HG03558 (cell line): ENCODE results near the gene TCTN2.

ENCODE experiments used
- ATAC-seq: cut with Tn5 transposase; IDR thresholded peaks from one replicate; pipeline ENCODE4 v1.9.1; 2021; ENCODE audit warnings: moderate number of reproducible peaks; ENCODE audit not compliant: unreplicated experiment; ENCODE audit errors: extremely low read depth

Gene TCTN2

GRCh38 chr12:123670882-123671728, at the start of gene TCTN2:
Gene TCTN2, plus strand, starts transcription at chr12:123671113. Its CDS starts 128 bp downstream, at chr12:123671241.
- peak; percentile 84 for ATAC-seq

- ATAC-seq: no peak
Measured at GRCh38 chr12:123621619-123622530, 49.0 kb upstream of the TCTN2 start.

DNA sequence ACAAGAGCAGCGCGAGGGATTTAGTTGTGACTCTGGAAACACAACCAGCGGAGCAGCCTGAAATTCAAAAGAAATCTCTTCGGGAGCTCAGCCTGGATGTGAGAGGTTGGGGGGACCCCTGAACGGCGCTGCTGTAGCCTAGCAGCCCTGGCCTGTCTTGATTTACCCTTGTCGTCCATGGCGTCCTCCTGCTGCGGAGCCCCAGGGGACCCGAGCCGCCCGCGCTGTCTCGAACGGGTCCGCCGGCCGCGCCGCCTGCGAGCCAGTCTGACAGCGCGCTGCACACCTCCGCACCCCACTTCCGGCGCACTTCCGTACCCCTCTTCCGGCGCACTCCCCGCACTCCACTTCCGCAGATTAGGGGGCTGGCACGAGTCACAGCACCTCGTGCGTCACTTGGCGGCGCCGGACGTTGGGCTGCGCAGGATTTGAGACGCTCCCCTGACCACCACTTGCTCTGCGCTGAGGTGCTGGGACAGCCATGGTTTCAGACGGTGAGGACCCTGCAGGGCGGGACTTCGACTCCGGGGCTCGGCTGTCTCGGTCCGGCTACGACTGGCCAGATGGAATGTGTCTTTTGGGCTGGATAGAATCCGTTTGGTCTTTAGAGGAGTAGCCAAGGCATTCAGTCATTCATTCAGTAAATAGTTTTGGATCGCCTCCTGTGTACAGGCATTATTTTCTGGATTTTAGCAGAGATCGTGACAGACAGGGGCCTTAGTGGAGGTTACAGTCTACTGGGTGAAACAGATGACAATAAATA, 37.4 kb upstream of the TCTN2 start, which contains the start of the genes EIF2B1 and GTF2H3:
Gene EIF2B1, minus strand, starts transcription at position 308 of the 763 bp plus-strand sequence. Its CDS starts 129 bp downstream, at position 179.
Gene GTF2H3, plus strand, starts transcription at position 451 of the 763 bp plus-strand sequence. Its CDS starts 31 bp downstream, at position 482.
- ATAC-seq: peak; percentile 88

GRCh38 chr12:123634142-123634561, 36.8 kb upstream of the TCTN2 start:
- ATAC-seq: no peak

- ATAC-seq: no peak
Measured at GRCh38 chr12:123643911-123644310, 27.0 kb upstream of the TCTN2 start.

DNA sequence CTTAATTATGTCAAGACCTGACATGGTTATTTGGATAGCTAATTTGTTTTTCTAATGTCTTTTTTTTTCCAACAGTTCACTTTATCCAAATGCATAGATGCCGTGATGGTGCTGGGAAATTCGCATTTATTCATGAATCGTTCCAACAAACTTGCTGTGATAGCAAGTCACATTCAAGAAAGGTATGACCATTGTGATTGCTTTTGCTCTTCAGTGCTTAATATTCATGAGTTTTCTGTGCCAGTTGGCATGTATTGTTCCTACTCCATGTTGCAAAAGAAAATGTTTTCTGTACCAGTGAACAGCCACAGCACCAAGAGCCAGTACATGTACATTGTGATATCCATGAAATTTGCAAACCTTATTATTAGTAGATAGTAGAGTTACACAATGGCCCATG, 25.5 kb upstream of the TCTN2 start:
- ATAC-seq: no peak

GRCh38 chr12:123645878-123646277, 25.0 kb upstream of the TCTN2 start:
- ATAC-seq: no peak

DNA sequence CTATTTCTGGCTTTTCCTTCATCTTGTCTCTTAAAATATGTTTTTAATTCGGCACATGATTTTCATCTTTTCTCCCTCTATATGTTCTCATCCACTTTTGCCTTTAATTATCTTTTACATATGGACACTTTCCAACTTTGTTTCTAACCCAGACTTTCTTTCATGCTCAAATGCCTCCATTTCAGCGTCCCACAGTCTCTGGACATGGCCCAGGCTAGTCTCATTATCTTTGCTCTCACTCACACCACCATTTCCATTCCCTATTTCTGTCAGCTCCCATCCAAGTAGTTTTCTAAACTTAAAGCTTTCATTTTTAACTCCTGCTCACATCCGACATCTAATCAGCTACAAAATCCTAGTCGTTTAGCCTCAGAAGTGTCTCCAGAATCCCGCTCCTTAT, 22.5 kb upstream of the TCTN2 start:
- ATAC-seq: no peak

DNA sequence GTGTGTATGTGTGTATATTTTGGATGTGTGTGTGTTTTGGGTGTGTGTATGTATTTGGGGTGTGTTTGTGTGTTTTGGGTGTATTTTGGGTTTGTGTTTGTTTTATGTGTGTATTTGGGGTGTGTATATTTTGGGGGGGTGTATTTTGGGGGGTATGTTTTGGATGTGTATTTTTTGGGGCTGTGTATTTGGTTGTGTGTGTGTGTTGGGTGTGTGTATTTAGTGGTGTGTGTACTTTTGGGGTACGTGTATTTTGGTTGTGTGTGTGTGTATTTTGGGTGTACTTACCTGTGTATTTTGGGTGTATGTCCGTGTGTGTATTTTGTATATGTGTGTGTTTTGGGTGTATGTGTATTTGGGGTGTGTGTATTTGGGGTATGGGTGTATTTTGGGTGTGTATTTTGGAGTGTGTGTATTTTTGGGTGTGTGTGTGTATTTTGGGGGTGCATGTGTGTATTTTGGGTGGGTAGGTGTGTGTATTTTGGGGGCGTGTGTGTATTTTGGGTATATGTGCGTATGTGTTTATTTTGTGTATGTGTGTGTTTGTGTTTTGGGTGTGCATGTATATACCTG, 16.7 kb upstream of the TCTN2 start:
- ATAC-seq: no peak

DNA sequence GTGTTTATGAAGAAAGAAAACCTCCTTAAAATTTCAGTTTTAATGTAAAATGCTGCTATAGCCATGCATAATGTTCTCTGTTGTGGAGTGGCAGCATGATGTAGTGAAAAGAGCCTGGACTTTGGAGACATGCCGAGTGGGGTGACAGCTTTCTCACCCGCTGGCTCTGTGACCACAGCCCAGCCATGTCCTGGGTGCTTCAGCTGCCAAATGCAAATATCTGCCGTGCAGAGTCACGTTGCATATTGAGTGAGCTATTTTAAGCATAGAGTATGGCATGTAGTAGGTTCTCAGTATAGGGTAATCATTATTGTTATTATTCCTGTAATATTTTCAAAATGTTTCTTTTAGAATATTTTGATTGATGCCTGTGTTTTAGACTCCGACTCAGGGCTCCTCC, 15.5 kb upstream of the TCTN2 start:
- ATAC-seq: peak; percentile 69

DNA sequence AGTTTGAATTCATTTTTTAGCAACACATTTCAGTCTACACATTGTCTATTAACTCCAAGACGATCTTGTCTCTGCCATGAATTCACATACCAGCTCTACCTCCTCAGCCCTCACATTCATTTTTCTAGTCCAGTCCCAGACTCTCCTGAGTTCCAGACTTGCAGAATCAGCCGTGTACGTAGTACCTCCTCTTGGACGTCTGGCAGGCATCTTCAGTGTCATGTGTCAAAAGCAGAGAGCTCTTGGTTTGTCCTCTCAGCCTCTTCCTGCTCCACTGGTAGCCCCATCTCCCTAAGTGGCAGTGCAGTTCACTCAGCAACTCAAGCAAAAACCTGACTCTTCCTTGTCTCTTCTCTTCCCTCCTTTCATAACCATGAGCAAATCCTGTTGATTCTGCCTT, 14.5 kb upstream of the TCTN2 start:
- no peak for ATAC-seq

DNA sequence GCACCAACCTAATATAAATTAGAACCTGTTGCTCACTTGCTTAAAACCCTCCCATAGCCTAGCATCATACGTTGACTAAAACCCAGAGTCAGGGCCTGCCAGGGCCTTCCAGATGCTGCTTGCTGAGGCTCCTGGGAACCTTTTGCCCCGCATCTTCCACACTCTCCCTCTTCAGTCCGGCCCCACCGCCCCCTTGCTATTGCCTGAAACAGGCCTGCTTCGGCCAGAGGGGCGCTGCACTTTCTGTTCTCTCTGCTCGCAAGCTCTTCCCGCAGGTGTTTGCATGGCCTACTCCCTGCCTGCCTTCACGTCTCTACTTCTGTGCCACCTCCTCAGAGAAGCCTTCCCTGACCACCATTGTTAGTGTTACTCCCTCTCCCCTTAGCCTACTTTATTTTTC, 13.7 kb upstream of the TCTN2 start:
- ATAC-seq: no peak

- ATAC-seq: no peak
Measured at GRCh38 chr12:123659996-123660727, 10.8 kb upstream of the TCTN2 start.

- ATAC-seq: no peak
Measured at GRCh38 chr12:123667771-123668170, 3.1 kb upstream of the TCTN2 start.

DNA sequence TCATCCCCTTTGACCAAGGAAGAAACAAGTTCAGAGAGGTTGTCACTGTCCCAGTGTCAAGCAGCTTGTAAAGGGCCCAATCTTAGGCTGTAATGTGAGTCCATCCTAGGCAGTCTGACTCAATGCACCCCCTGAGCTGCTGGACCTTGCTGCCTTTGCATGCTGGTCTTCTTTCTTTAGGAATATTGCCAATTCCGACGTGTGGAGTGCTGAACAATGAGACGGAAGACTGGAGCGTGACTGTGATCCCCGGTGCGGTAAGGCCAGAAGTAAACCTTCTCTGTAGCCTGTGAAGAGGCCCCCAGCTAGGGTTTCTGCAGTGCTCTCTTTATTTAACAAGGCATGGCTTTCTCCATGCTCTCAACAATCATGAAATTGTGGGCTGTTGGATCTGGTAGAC, 963 bp downstream of the TCTN2 start:
- no peak for ATAC-seq

- no peak for ATAC-seq
Measured at GRCh38 chr12:123675436-123675835, 4.5 kb downstream of the TCTN2 start.

DNA sequence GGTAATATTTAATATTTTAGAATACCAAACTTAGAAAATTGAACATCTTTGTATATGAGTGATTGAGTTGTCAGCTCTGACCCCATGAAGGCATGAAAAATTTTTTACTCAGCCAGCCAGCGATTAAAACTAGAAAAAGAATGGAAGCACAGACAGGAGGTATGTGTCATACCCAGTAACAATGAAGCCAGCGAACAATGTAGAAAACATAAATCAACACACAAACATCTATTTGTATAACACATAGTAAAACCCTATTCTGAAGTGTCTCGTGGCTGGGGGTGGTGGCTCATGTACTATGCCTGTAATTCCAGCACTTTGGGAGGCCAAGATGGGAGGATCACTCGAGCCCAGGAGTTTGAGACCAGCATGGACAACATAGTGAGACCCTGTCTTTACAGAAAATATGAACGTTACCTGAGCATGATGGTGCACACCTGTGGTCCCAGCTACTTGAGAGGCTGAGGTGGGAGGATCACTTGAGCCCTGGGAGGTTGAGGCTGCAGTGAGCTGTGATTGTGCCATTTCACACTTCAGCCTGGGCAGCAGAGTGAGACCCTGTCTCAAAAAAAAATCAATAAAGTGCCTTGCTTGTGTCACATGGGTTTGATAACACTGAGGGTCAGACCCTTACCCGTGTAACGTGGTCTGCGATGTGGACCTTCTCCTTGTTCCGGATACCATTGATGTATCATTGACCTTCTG, 5.9 kb downstream of the TCTN2 start:
- ATAC-seq: no peak

DNA sequence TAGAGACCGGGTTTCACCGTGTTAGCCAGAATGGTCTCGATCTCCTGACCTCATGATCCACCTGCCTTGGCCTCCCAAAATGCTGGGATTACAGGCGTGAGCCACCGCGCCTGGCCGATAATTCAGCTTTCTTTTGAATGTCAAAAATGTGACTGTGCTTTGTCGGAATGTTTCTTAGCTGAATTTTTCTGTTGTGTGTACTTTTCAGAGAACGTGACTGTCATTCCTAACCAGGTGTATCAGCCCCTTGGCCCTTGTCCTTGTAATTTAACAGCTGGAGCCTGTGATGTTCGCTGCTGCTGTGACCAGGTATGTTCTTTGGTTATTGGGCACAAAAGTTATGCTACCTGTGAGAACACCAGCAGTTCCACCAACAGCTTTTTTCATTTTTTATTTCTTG, 8.1 kb downstream of the TCTN2 start:
- ATAC-seq: no peak

GRCh38 chr12:123681605-123682004, 10.7 kb downstream of the TCTN2 start:
- no peak for ATAC-seq
